GM18907 (cell line): Measurements from ENCODE around the gene PRLH.
"Not testable (repeated sequence)": the region's sequence is repeated elsewhere in the genome, so short reads cannot be mapped to it uniquely, and the experiment has no call there.

Experiments used
- ATAC-seq: cut with Tn5 transposase; IDR thresholded peaks from one replicate; pipeline ENCODE4 v1.9.1; 2021; ENCODE audit warnings: mild to moderate bottlenecking, moderate library complexity; ENCODE audit not compliant: unreplicated experiment

PRLH gene

DNA sequence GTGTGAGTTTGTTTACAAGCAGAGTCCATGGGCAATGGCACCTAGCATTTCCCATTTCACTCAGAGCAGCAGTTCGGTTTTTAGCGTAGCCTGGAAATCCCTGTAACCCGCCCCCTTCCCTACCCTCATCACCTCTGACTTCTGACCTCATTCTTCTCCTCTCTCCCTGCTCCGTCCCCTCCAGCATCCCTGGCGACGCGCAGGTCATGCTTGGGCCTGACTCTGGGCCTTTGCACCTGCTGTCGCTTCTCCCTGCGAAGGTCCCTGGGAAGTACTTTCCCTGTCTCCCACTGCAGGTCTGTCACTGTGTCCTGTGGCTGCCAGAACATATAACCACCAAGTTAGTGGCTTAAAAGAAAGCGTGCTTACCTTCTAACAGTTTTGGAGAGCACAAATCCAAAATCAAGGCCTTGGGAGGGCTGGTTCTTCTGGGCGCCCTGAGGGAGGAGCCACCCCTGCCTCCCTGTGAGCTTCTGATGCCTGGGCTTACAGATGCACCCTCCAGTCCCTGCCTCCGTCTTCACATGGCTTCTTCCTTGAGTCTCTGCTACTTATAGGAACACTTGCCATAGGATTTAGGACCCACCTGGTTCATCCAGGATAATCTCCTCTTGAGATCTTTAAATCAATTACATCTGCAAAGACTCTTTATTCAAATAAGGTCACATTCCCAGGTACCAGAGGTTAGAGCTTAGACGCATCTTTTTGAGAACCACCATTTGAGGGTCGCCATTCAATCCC is 32.3 kb downstream of the PRLH start:
- ATAC-seq: no peak

DNA sequence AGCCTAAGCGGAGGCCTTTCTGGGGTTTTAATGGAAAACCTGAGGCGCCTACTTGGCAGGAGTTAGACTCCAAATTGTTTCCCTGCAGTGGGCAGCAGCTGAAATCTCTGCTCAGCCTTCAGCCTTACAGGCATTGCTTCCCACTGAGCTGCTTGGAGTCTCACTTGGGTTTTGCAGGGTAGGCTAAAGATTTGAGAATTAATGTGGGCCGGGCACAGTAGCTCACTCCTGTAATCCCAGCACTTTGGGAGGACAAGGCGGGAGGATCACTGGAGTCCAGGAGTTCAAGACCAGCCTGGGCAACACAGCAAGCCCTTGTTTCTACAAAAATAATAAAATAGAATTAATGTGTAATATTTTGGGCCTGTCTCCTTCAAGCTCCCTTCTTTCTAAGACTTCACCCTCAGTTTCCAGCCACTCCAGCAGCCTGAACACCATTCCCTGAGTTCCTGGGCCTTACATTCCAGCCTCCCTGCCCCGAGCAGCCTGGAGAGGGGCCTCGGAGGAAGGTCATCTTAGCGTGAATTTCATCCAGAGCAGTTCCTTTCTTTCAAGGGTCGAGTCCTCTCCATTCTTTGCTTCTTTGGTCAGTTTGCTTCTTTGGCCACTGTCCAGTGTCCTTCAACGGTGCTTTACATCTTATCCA is 33.2 kb downstream of the PRLH start:
- ATAC-seq: no peak

DNA sequence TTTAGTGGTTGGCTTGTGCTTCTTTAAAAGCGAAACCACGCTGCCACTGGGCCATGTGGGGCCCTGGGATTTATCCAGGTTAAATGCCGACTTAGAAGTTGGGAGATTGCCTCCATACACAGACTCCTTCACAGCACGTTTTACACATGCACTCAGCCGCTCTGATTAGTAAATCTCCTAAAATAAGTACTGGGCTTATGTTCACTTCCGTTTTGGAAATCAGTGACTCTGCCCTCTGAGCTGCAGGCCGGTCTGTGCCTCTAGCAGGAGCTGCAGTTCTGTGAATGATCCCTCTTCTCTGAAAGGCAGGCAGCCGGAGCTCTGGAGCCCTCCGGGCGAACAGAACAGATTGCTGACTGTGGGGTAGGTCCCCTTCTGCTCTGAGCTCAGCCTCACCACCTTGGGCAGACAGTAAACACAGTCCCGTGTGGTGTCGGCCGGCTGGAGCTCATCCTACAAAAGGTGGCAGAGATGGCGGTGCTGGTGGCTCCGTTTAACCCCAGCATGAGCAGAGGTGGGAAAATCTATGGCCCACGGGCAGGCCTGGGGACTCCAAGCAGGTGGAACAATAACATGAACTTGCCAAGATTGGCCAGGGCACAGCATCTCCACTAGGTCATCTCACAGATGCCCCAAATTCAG is 34.0 kb downstream of the PRLH start:
- ATAC-seq: no peak

DNA sequence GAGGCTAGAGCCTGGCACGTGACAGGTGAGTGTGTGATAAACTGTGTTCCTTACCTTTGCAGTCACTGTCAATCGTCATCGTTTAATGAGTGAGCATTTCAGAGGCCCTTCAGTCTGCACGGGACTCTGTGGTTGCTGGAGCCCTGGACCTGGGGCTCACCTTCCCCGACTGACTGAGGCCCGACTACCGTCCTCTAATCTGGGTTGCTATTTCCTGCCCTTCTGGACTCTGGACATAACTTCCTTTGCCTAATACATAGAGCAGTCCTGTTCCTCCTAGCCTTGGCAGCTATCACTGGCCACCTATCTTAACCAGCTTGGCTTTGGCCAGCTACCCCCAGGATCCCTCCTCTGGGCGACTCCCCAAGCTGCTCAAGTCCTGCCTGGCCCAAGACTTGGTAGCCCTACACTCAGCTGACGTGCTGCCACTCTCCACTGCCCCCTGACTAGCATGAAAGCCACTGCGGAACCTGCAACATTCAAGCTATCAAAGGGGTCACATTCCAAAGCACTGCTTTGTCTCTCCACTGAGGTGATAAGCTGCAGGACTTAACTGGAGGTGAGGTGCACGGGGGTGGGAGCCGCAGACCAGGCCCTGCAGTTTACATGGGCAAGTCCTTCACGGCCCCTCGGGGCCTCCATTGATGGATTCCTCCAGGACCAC is 35.2 kb downstream of the PRLH start:
- ATAC-seq: no peak

DNA sequence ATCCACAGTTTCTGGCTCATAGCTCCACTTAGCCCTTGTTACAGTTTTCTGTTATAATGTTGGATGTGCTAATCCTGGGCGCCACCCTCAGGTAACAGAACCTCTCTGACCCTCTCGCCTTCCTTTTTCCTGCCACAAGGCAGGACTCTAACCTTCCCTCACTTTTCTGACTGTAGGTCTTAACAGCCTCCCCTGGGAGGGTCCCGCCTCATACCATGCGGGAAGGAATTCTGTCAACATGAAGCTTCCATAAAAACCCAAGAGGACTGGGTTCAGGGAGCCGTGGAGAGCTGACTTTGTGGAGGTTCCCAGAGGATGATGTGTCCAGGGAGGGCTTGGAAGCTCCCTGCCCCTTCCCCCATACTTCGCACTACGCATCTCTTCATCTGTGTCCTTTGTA is 36.0 kb downstream of the PRLH start:
- ATAC-seq: no peak

DNA sequence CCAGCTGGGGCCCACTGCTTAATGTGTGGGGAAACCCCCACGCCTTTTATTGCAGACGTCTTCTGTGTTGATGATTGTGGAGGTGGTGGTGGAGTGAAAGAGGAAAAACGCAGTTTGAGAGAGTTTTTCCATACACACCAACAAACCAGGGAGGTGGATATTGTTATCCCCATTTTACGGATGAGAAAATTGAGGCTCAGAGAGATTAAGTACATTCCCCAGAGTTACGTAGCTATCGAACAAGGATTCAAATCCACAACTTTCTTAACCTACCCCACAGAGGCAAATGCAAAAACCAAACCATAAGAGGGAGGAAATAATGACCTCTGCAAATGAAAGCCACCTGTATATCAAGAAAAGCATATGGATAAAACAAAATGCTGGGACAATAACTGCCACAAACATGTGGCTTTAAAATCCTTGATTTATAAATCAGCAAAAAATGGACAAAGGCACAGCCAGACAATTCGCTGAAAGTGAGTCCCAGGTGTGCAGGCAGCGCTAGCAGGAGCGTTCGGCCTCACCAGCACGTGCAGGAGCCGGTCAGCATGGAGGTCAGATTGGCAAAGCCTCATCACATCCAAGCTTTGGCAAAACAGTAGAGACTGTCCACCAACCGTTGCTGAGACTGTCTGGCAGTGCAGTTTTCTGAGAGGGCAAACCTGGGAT is 36.8 kb downstream of the PRLH start:
- ATAC-seq: no peak

DNA sequence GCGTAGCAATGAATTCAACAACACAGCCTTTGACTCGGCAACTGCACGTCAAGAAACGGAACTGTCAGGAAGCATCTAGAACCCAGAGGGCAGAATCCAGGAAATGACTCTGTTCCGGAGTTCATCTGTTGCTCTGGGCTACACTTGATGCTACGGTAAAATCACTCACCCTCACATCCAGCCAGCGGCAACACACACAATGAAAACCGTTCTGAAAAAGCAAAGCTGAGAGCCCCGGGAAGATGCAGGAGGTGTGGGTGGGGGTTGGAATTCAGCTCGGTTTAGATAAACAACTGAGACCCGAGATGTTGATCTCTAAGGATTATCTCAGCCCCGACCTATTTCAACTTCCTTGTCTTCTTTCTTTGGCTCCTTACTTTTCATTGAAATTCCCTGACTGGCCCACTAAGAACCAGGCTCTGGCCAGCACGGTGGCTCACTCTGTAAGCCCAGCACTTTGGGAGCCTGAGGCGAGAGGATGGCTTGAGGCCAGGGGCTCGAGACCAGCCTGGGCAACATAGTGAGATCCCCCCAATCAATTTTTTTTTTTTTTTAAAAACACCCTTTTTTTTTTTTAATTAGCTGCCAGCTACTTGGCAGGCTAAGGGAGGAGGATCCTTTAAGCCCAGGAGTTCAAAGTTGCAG is 37.5 kb downstream of the PRLH start:
- no peak for ATAC-seq

DNA sequence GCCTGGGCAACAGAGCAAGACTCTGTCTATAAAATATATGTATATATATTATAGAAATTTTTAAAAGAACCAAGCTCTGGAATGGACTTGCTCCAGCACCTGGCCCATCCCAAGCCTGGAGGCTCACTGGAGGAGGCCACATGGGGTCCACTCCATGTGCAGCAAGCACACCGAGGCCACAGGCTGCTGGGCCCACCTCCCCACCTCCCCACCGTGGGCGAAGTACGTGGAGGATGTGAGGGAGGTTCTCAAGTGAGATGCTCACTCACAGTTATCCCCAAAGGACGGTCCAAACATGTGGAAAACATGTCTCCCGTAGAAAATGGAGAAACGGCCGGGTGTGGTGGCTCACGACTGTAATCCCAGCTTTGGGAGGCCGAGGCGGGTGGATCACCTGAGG is 38.0 kb downstream of the PRLH start:
- no peak for ATAC-seq

DNA sequence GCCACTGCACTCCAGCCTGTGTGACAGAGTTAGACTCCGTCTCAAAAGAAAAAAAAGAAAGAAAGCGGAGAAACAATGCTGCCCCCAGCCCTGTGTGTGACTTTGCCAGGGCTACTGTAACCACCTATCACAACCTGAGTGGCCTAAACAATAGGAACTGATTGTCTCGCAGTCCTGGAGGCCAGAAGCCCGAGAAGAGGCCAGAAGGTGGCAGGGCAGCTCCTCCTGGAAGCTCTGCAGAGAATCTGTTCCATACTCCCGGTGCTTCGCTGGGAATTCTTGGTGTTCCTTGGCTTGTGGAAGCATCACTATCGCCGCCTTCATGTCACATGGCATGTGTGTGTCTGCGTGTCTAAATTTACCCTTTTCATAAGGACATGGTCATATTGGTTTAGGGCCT is 38.6 kb downstream of the PRLH start:
- ATAC-seq: no peak

DNA sequence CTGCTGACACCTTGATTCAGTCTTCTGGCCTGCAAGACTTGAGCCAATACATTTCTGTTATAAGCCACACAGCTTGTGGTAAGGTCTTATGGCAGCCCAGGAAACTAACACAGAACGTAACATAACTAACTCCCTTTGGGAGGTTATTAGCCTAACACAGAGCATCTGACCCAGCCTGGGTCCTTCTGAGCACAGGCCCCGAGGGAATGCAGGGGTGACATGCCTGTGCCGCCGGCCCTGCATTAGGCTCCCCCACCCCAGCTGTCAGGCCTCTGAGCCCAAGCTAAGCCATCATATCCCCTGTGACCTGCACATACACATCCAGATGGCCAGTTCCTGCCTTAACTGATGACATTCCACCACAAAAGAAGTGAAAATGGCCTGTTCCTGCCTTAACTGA is 40.1 kb downstream of the PRLH start:
- ATAC-seq: not testable (repeated sequence)

DNA sequence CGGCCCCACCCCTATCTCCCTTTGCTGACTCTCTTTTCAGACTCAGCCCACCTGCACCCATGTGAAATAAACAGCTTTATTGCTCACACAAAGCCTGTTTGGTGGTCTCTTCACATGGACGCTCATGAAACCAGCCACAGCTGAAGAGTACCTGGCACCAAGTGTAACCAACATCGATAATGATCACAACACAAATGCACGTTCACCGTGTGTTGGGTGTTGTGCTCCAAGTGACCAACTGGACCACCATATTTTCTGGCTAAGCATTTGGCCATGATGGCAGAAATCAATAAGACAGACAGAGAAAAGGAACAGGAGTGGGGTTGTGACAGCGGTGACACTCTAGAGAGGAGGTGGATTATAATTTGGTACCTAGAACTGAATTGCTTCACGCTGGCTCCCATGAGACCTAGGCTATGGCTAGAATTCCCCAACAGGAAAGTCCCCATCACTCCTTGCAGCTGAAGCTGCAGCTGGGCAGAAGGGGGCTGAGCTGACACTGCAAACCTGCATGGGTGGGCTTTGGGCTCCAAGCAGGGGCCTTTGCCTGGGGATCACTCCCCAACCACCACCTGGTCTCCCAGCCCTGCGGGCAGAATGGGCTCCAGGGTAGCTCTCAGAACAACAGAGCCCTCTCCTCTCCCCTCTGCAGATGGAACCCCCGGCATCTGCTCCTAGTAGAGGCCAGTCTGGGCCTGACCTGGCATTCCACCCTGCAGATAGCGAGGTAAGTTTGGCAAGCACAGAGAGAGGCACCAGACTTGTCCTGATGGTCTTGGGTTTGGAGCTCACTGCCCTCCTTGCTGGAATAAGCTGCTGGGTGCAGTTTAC is 46.4 kb downstream of the PRLH start:
- ATAC-seq: no peak

DNA sequence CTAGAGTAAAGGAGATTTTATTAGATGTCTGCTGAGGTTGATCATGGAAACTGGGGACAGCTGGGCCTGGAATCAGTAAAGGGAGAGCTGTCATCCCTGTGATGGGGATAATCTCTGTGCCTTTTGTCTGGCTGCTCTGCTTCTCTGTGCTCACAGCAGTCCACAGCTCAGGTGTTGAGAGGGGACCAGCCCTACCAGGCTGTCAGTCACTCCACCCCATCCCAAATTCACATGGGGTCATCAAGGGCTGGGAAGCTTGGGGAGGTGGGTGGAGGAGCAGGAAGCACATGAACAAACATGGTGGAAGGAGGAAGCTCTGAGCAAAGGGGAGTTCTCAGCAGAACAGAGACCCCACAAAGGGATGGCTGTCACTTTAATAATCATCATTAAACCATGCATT is 47.3 kb downstream of the PRLH start:
- ATAC-seq: no peak

DNA sequence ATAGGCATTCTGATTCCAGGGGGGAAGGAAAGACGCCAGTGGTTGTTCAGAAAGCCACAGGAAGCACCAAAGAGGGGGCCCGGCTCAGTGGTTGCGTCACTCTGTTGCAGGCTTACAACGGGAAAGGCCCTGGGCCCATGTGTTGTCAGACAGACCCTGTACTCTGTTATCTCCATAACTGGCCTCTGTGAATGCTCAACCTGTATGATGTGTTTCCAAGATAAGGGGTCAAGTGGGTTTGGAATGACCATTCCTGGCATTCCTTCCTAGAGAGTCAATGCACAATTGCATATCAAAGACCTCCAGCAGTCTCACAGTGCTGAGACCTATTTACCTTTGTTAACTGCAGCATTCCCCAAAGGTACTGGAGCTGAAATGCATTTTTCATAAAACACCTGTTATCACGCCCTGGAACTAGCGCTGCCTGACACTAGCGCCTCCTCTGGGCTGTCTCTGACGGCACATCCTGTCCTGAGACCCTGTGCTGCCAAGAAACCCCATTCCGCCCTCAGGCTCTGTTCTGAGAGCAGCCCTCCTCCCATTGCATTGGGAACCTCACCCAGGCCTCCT is 47.9 kb downstream of the PRLH start:
- ATAC-seq: no peak

DNA sequence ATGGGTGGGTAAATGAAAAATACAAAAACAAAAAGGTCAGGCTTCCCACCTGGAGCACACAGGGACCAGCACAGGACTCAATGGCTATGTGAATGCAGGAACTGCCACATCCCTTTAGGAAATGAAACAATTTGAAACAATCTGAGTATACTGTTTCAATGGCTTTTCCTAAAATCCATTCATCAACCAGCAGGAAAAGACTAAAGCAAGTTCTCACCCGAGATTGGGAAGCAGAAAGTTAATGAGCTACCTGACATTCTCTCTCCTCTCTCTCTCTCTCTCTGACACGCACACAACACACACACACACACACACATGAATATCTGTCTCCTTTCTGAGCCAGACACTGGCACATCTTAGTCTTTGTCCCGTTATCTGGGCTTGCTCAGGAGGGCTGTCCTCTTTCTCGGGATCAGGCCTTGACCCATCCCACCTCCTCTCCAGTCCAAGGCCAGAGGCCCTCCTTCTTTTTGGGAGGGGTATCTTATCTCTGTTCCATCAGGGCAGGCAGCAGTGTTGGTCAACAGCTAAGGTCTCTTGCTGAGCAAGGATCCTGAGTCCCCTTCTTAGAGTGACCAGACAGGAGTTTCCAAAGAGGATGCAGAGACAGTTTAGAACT is 49.4 kb downstream of the PRLH start:
- ATAC-seq: no peak

DNA sequence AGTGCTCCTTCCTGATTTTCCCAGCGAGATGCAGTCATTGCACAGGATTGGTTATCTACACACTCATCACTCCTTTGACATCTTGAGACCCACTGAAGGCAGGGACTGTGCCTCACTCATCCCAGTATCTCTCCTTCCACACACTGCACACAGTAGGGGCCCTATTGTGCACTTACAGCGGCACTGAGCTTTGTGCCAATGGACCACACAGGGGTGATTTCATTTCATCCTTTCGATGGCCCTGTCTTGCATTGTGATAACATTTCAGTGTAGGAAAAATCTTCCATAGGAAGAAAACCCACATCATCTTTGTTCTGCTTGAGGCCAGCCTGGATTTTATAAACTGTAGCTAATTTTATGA is 50.0 kb downstream of the PRLH start:
- ATAC-seq: no peak
